ENCODE data around the gene SLC33A1. TPM values are rescaled to one million over a fixed set of nuclear protein-coding genes. Genes with fewer than 3 reads are reported as not detected.

SLC33A1 gene
- polyA plus RNA-seq, 3 donors from 2014 or later = 11.8 to 24.7 (median 20.4) TPM

GRCh38 chr3:155804323-155804722 lies 49.9 kb downstream of the SLC33A1 start:
- H3K4me1 Mint-ChIP-seq = peaks cover 8 to 21% of the 10 kb centered on the region in 2 donors
- peaks cover 9 to 17% (median 14%) of the 10 kb centered on the region in 3 donors for H3K36me3 Mint-ChIP-seq
- H3K9me3 Mint-ChIP-seq = no peaks in the 10 kb centered on the region
- peak overlapping the region in 3 of 5 donors; percentile 36 to 88 (median 87) for H3K4me3 Mint-ChIP-seq
- no peaks in the 10 kb centered on the region for H3K27me3 Mint-ChIP-seq (ENCODE audit: low read depth in 3 of 3)
- DNase-seq = no peak
- H3K27ac Mint-ChIP-seq = peak overlapping the region in 5 of 6 donors; percentile 5 to 85 (median 70)

- DNase-seq = no peak
- Mint-ChIP-seq H3K36me3 (peaks cover 14 to 51% (median 18%) of the 10 kb centered on the region in 3 donors), H3K4me1 (peaks cover 0 to 2% of the 10 kb centered on the region in 2 donors), H3K27ac (no peak overlapping the region), H3K27me3 (ENCODE audit: low read depth in 3 of 3) (no peaks in the 10 kb centered on the region), H3K4me3 (no peak overlapping the region), H3K9me3 (peaks cover 0 to 3% (median 0%) of the 10 kb centered on the region in 6 donors)
Observed at GRCh38 chr3:155792532-155792931, 61.7 kb downstream of the SLC33A1 start.

- peaks cover 11 to 46% (median 15%) of the 10 kb centered on the region in 3 donors for H3K36me3 Mint-ChIP-seq
- H3K9me3 Mint-ChIP-seq = peaks cover 0 to 3% (median 0%) of the 10 kb centered on the region in 6 donors
- H3K27ac Mint-ChIP-seq = no peak overlapping the region
- H3K27me3 Mint-ChIP-seq (ENCODE audit: low read depth in 3 of 3) = no peaks in the 10 kb centered on the region
- H3K4me1 Mint-ChIP-seq = peaks cover 0 to 2% of the 10 kb centered on the region in 2 donors
- DNase-seq = no peak
- H3K4me3 Mint-ChIP-seq = no peak overlapping the region
Observed at GRCh38 chr3:155791190-155791589, 63.0 kb downstream of the SLC33A1 start.

GRCh38 chr3:155790272-155790925 lies 63.8 kb downstream of the SLC33A1 start:
- Mint-ChIP-seq H3K4me1 (peaks cover 0 to 2% of the 10 kb centered on the region in 2 donors), H3K27ac (no peak overlapping the region), H3K4me3 (no peak overlapping the region), H3K27me3 (ENCODE audit: low read depth in 3 of 3) (no peaks in the 10 kb centered on the region), H3K9me3 (peaks cover 0 to 3% (median 0%) of the 10 kb centered on the region in 6 donors), H3K36me3 (peaks cover 8 to 42% (median 12%) of the 10 kb centered on the region in 3 donors)
- DNase-seq = no peak

- Mint-ChIP-seq H3K9me3 (peaks cover 0 to 11% (median 9%) of the 10 kb centered on the region in 6 donors), H3K4me3 (no peak overlapping the region), H3K36me3 (peaks cover 13 to 19% (median 16%) of the 10 kb centered on the region in 3 donors), H3K27me3 (ENCODE audit: low read depth in 3 of 3) (no peaks in the 10 kb centered on the region), H3K4me1 (peaks cover 0 to 2% of the 10 kb centered on the region in 2 donors), H3K27ac (no peak overlapping the region)
- DNase-seq = no peak
Observed at GRCh38 chr3:155785662-155786295, 68.4 kb downstream of the SLC33A1 start.

- peaks cover 0 to 11% (median 9%) of the 10 kb centered on the region in 6 donors for H3K9me3 Mint-ChIP-seq
- H3K27me3 Mint-ChIP-seq (ENCODE audit: low read depth in 3 of 3) = peaks cover 0 to 2% (median 0%) of the 10 kb centered on the region in 3 donors
- no peak overlapping the region for H3K4me3 Mint-ChIP-seq
- no peaks in the 10 kb centered on the region for H3K4me1 Mint-ChIP-seq
- H3K36me3 Mint-ChIP-seq = peaks cover 24 to 35% (median 26%) of the 10 kb centered on the region in 3 donors
- no peak for DNase-seq
- H3K27ac Mint-ChIP-seq = no peak overlapping the region
Observed at GRCh38 chr3:155782390-155782953, 71.8 kb downstream of the SLC33A1 start.

- DNase-seq = no peak
- H3K27ac Mint-ChIP-seq = no peak overlapping the region
- no peaks in the 10 kb centered on the region for H3K4me1 Mint-ChIP-seq
- H3K9me3 Mint-ChIP-seq = peaks cover 0 to 11% (median 9%) of the 10 kb centered on the region in 6 donors
- peaks cover 24 to 35% (median 26%) of the 10 kb centered on the region in 3 donors for H3K36me3 Mint-ChIP-seq
- no peak overlapping the region for H3K4me3 Mint-ChIP-seq
- peaks cover 0 to 2% (median 0%) of the 10 kb centered on the region in 3 donors for H3K27me3 Mint-ChIP-seq (ENCODE audit: low read depth in 3 of 3)
Observed at GRCh38 chr3:155780291-155780690, 73.9 kb downstream of the SLC33A1 start.

GRCh38 chr3:155778462-155778861 lies 75.8 kb downstream of the SLC33A1 start:
- Mint-ChIP-seq H3K9me3 (peaks cover 0 to 11% (median 9%) of the 10 kb centered on the region in 6 donors), H3K4me3 (no peak overlapping the region), H3K36me3 (peaks cover 32 to 51% (median 41%) of the 10 kb centered on the region in 3 donors), H3K27ac (no peak overlapping the region), H3K4me1 (no peaks in the 10 kb centered on the region), H3K27me3 (ENCODE audit: low read depth in 3 of 3) (peaks cover 0 to 2% (median 0%) of the 10 kb centered on the region in 3 donors)
- no peak for DNase-seq

- no peak overlapping the region for H3K27ac Mint-ChIP-seq
- no peaks in the 10 kb centered on the region for H3K4me1 Mint-ChIP-seq
- H3K27me3 Mint-ChIP-seq (ENCODE audit: low read depth in 3 of 3) = no peaks in the 10 kb centered on the region
- H3K9me3 Mint-ChIP-seq = peaks cover 0 to 2% (median 0%) of the 10 kb centered on the region in 6 donors
- no peak overlapping the region for H3K4me3 Mint-ChIP-seq
- no peak for DNase-seq
- H3K36me3 Mint-ChIP-seq = peaks cover 19 to 34% (median 27%) of the 10 kb centered on the region in 3 donors
Observed at GRCh38 chr3:155772801-155773200, 81.4 kb downstream of the SLC33A1 start.

- no peak for DNase-seq
- Mint-ChIP-seq H3K27me3 (ENCODE audit: low read depth in 3 of 3) (no peaks in the 10 kb centered on the region), H3K27ac (no peak overlapping the region), H3K36me3 (peaks cover 19 to 31% (median 27%) of the 10 kb centered on the region in 3 donors), H3K4me1 (no peaks in the 10 kb centered on the region), H3K9me3 (peaks cover 0 to 2% (median 0%) of the 10 kb centered on the region in 6 donors), H3K4me3 (no peak overlapping the region)
Observed at GRCh38 chr3:155771126-155771525, 83.1 kb downstream of the SLC33A1 start.

Other genes with a start within 250 kb of the SLC33A1 start
- under 1 TPM in 1 of 3 donors, not detected in 2; 0.11 TPM for gene PLCH1, start 109.4 kb downstream of the SLC33A1 start, polyA plus RNA-seq
- gene C3orf33, start 48.1 kb downstream of the SLC33A1 start, polyA plus RNA-seq = 1 to 10 TPM; 1.2 to 3.2 (median 2.2) TPM
- gene GMPS, start 16.2 kb upstream of the SLC33A1 start, polyA plus RNA-seq = 10 to 100 TPM; 48.1 to 98.7 (median 68.1) TPM